Spleen (tissue), 7 donors: Measurements from ENCODE around the gene CERT1.

Experiments
- CTCF ChIP-seq, 11 experiments: fragments of 200-600 bp in 7 of 11; fragments of 450-650 bp in 4 of 11; sonication (generic) in 4 of 11; IDR thresholded peaks in 8 of 11; conservative IDR thresholded peaks in 3 of 11; 1 replicate in 7 of 11; 2 replicates in 4 of 11; pipeline versions ENCODE4 v1.4.0 to v1.8.0; 2016 to 2021; ENCODE audit warnings: antibody characterized with exemption in 11 of 11, inconsistent platforms in 4 of 11, mild to moderate bottlenecking in 1 of 11
- POLR2A ChIP-seq, 3 donors: fragments of 450-650 bp; IDR thresholded peaks; one replicate each; pipeline ENCODE4 v1.5.1; 2017; ENCODE audit warnings: antibody characterized with exemption in 3 of 3, mild to moderate bottlenecking in 1 of 3
- donor health status: DM: no; HTN: no; CAD: no; lungs with moderate emphysema.
- donor health status: DM: no; HTN: no; CAD: no.
- donor health status: DM: no; HTN: no; CAD: no.

GRCh38 chr5:75551471-75551870 is 40.0 kb upstream of the CERT1 start:
- TF ChIP-seq CTCF (IDR thresholded peaks at IDR 0.05 in 8 of 11, conservative IDR thresholded peaks at IDR 0.05 in 3 of 11) (no peak), POLR2A (IDR thresholded peaks at IDR 0.05) (no peak)
